HG03045 (cell line): Measurements from ENCODE around the gene EIF2S1.
"Not testable (repeated sequence)": the region's sequence is repeated elsewhere in the genome, so short reads cannot be mapped to it uniquely, and the experiment has no call there.

ENCODE experiments used
- ATAC-seq: cut with Tn5 transposase; IDR thresholded peaks from one replicate; pipeline ENCODE4 v1.9.1; 2021; ENCODE audit warnings: mild to moderate bottlenecking, moderate library complexity; ENCODE audit not compliant: unreplicated experiment

The EIF2S1 gene

GRCh38 chr14:67371247-67372148, 11.4 kb downstream of the EIF2S1 start:
- no peak for ATAC-seq

- ATAC-seq: no peak
These were observed 12.7 kb downstream of the EIF2S1 start for GRCh38 chr14:67372833-67373232.

GRCh38 chr14:67373347-67373746, 13.2 kb downstream of the EIF2S1 start:
- no peak for ATAC-seq

- ATAC-seq: no peak
These were observed 17.8 kb downstream of the EIF2S1 start for GRCh38 chr14:67377916-67378315.

- ATAC-seq: no peak
These were observed 25.0 kb downstream of the EIF2S1 start for GRCh38 chr14:67385120-67385519.

- no peak for ATAC-seq
These were observed 25.5 kb downstream of the EIF2S1 start for GRCh38 chr14:67385618-67386017.

GRCh38 chr14:67387195-67387594, 27.1 kb downstream of the EIF2S1 start:
- no peak for ATAC-seq

GRCh38 chr14:67389275-67389674, 29.1 kb downstream of the EIF2S1 start:
- ATAC-seq: no peak

GRCh38 chr14:67389811-67390534, 29.8 kb downstream of the EIF2S1 start:
- no peak for ATAC-seq

- no peak for ATAC-seq
These were observed 31.1 kb downstream of the EIF2S1 start for GRCh38 chr14:67391268-67391667.

GRCh38 chr14:67392123-67392522, 32.0 kb downstream of the EIF2S1 start:
- no peak for ATAC-seq

- ATAC-seq: no peak
These were observed 32.7 kb downstream of the EIF2S1 start for GRCh38 chr14:67392800-67393199.

- ATAC-seq: no peak
These were observed 33.6 kb downstream of the EIF2S1 start for GRCh38 chr14:67393689-67394088.

- ATAC-seq: no peak
These were observed 35.2 kb downstream of the EIF2S1 start for GRCh38 chr14:67395086-67395875.

- no peak for ATAC-seq
These were observed 35.7 kb downstream of the EIF2S1 start for GRCh38 chr14:67395876-67396189.

- no peak for ATAC-seq
These were observed 36.3 kb downstream of the EIF2S1 start for GRCh38 chr14:67396381-67396970.

GRCh38 chr14:67397536-67397935, 37.4 kb downstream of the EIF2S1 start:
- no peak for ATAC-seq

GRCh38 chr14:67400434-67400833, 40.3 kb downstream of the EIF2S1 start:
- no peak for ATAC-seq

GRCh38 chr14:67405771-67406170, 45.6 kb downstream of the EIF2S1 start:
- ATAC-seq: no peak

- ATAC-seq: not testable (repeated sequence)
These were observed 48.1 kb downstream of the EIF2S1 start for GRCh38 chr14:67408122-67408801.
